H1 (cell line): ENCODE measurements around the gene C1orf210. TPM values are rescaled to one million over a fixed set of nuclear protein-coding genes. Genes with fewer than 3 reads are reported as not detected.

Source experiments
- SIN3A ChIP-seq, 2 experiments: IDR thresholded peaks in 1 of 2; conservative IDR thresholded peaks in 1 of 2; 2 replicates each; pipeline ENCODE4 v1.6.1; 2011 to 2012; ENCODE audit warnings: low read length in 2 of 2, improper control_type of control experiment in 1 of 2, low read depth in 1 of 2, mild to moderate bottlenecking in 1 of 2
- TCF12 ChIP-seq: IDR thresholded peaks from 2 replicates; pipeline ENCODE4 v1.6.1; 2011; ENCODE audit warnings: low read depth, mild to moderate bottlenecking, low read length
- polyA plus RNA-seq, 7 experiments: library from polyadenylated mRNA; depleted of rRNA in 3 of 7; stranded (reverse) in 5 of 7; unstranded in 2 of 7; fragments of >200 nt in 5 of 7; fragments of 200-250 nt in 2 of 7; gene quantifications; 1 replicate in 5 of 7; 2 replicates in 1 of 7; 4 replicates in 1 of 7; pipeline versions ENCODE4 v1.2.1 to v1.2.3, GENCODE V29; 2011 to 2013; ENCODE audit warnings: missing spikeins in 2 of 7, mixed read lengths in 2 of 7
- total RNA-seq: library from RNA; stranded (reverse); fragmentation: NEBNext Ultra II Directional; extraction: Animal tissue kit (Norgen Biotek cat#: 25700); gene quantifications from 2 replicates; pipeline ENCODE4 v1.2.1, GENCODE V29; 2021
- TF ChIP-seq, protein P1 (sequence below): IDR thresholded peaks from 2 replicates; pipeline ENCODE4 v1.6.1; 2011; ENCODE audit warnings: low read depth, mild to moderate bottlenecking, low read length; ENCODE audit not compliant: insufficient read depth

C1orf210 gene
- total and polyA plus RNA-seq, 2 of the 8 experiments (the other 6 are each of a cell fraction or from before 2014, with no cell fraction given) = 12.0 to 27.9 TPM

DNA sequence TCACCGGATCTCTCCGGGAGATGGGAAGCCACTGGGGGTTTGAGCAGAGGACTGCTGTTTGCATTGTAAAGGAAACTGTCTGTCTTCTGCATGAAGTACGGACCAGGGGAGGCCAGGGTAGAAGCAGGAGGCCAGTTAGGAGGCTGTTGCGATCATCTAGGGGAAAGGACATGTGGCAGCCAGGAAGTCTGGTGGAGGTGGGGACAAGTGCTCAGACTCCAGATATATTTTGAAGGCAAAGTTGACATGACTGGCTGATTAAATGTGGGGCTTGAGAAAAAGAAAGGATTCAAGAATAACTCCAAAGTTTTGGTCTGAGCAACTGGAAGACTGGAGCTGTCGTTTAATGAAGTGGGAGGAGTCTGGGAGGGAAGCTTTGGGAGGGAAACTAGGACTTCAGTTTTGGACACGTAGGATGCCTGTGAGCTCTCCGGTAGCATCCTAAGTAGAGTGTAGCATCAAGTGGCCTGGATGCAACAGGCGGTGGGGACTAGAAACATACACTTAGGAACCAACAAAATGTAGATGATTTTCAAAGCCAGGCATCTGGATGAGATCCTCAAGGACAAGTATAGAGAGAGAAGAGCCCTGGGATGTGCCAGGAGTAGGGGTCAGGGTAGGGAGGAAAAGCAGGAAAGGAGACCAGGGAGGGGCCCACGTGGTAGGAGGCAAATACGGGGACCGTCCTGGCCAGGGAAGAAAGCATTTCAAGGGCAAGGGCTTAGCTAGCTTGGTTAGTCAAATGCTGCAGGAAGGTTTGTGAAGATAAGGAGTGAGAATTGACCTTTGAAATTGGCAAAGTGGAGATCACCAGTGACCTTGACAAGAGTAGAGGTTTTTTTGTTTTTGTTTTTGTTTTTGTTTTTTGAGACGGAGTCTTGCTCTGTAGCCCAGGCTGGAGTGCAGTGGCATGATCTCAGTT lies 3.7 kb upstream of the C1orf210 start (continued):
- TF ChIP-seq SIN3A (conservative IDR thresholded peaks at IDR 0.05 in 1 of 2, IDR thresholded peaks at IDR 0.05 in 1 of 2; ENCODE audit: low read depth in 1 of 2, low read length in 2 of 2) = no peak
- TF ChIP-seq, protein P1, sequence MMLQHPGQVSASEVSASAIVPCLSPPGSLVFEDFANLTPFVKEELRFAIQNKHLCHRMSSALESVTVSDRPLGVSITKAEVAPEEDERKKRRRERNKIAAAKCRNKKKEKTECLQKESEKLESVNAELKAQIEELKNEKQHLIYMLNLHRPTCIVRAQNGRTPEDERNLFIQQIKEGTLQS = no peak
- no peak for TF ChIP-seq TCF12
